ENCODE data around the gene USH2A.

DNA sequence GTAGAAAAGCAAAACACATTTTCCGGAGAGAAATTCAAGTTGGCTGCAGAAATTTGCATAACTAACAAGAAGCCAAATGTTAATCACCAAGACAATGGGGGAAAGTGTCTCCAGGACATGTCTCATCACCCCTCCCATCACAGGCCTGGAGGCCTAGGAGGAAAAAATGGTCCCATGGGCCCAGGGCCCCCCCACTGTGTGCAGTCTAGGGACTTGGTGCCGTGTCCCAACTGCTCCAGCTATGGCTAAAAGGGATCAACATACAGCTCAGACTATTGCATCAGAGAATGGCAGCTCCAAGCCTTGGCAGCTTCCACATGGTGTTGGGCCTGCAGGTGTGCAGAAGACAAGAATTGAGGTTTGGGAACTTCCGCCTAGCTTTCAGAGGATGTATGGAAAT, 138.2 kb downstream of the USH2A start:
- TF ChIP-seq, protein P1, sequence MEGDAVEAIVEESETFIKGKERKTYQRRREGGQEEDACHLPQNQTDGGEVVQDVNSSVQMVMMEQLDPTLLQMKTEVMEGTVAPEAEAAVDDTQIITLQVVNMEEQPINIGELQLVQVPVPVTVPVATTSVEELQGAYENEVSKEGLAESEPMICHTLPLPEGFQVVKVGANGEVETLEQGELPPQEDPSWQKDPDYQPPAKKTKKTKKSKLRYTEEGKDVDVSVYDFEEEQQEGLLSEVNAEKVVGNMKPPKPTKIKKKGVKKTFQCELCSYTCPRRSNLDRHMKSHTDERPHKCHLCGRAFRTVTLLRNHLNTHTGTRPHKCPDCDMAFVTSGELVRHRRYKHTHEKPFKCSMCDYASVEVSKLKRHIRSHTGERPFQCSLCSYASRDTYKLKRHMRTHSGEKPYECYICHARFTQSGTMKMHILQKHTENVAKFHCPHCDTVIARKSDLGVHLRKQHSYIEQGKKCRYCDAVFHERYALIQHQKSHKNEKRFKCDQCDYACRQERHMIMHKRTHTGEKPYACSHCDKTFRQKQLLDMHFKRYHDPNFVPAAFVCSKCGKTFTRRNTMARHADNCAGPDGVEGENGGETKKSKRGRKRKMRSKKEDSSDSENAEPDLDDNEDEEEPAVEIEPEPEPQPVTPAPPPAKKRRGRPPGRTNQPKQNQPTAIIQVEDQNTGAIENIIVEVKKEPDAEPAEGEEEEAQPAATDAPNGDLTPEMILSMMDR (IDR thresholded peaks at IDR 0.05 in 2 of 3, conservative IDR thresholded peaks at IDR 0.05 in 1 of 3; ENCODE audit: borderline replicate concordance in 1 of 3, insufficient read depth in 1 of 3, low read depth in 2 of 3, low read length in 2 of 3): no peak
- TF ChIP-seq EZH2 (IDR thresholded peaks at IDR 0.05): no peak

Data from HCT116 (cell line).